OCI-LY1 (cell line): ENCODE data around the gene MRPL24.

Experiments used
- EZH2 ChIP-seq: fragments of 200-600 bp; sonication (generic), shearing (Covaris generic); IDR thresholded peaks from 2 replicates; pipeline ENCODE4 v1.8.0; 2017; ENCODE audit warnings: borderline replicate concordance, mixed run types, mild to moderate bottlenecking, antibody characterized with exemption, low read length, moderate library complexity, mixed read lengths
- TF ChIP-seq, protein P1 (sequence below): fragments of 200-600 bp; sonication (generic), shearing (Covaris generic); IDR thresholded peaks from 2 replicates; pipeline ENCODE4 v1.5.1; 2017; ENCODE audit warnings: mild to moderate bottlenecking, antibody characterized with exemption, low read length, moderate library complexity, mixed read lengths

- TF ChIP-seq, protein P1, sequence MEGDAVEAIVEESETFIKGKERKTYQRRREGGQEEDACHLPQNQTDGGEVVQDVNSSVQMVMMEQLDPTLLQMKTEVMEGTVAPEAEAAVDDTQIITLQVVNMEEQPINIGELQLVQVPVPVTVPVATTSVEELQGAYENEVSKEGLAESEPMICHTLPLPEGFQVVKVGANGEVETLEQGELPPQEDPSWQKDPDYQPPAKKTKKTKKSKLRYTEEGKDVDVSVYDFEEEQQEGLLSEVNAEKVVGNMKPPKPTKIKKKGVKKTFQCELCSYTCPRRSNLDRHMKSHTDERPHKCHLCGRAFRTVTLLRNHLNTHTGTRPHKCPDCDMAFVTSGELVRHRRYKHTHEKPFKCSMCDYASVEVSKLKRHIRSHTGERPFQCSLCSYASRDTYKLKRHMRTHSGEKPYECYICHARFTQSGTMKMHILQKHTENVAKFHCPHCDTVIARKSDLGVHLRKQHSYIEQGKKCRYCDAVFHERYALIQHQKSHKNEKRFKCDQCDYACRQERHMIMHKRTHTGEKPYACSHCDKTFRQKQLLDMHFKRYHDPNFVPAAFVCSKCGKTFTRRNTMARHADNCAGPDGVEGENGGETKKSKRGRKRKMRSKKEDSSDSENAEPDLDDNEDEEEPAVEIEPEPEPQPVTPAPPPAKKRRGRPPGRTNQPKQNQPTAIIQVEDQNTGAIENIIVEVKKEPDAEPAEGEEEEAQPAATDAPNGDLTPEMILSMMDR, result peak; percentile 77
- TF ChIP-seq EZH2, result no peak
These were observed 51.6 kb downstream of the MRPL24 start for GRCh38 chr1:156689035-156689952.
